Natural killer cell (primary cell): ENCODE measurements around the gene PLEKHA7. TPM values are rescaled to one million over a fixed set of nuclear protein-coding genes. Genes with fewer than 3 reads are reported as not detected.
"Not testable (repeated sequence)": the region's sequence is repeated elsewhere in the genome, so short reads cannot be mapped to it uniquely, and the experiment has no call there.

Experiments
- ATAC-seq, 3 donors: fragments of 150-1000 bp in 2 of 3; fragments of 200-7000 bp in 1 of 3; cut with Tn5 transposase; 1 replicate in 1 of 3; 2 replicates in 2 of 3; pipeline ENCODE4 v1.10.0; 2021; ENCODE audit warnings: mild to moderate bottlenecking in 2 of 3, moderate library complexity in 2 of 3
- DNase-seq, 2 donors: peaks; one replicate each; pipeline versions ENCODE4 v3.0.0 to v3.0.0-alpha.2; 2013 to 2021; ENCODE audit warnings: mixed read lengths in 1 of 2
- H3K27ac ChIP-seq: one replicate; pipeline ENCODE4 v1.5.1; 2013; ENCODE audit warnings: mild to moderate bottlenecking, low read length
- H3K27me3 ChIP-seq: one replicate; pipeline ENCODE4 v1.6.1; 2013; ENCODE audit warnings: low read length; ENCODE audit not compliant: control insufficient read depth, insufficient read depth
- H3K36me3 ChIP-seq: one replicate; pipeline ENCODE4 v1.6.1; 2013; ENCODE audit warnings: low read length; ENCODE audit not compliant: control insufficient read depth, insufficient read depth
- H3K4me1 ChIP-seq: one replicate; pipeline ENCODE4 v1.6.1; 2013; ENCODE audit warnings: low read length; ENCODE audit not compliant: control insufficient read depth, insufficient read depth
- H3K4me3 ChIP-seq: one replicate; pipeline ENCODE4 v1.5.1; 2013; ENCODE audit warnings: low read length
- H3K9me3 ChIP-seq: one replicate; pipeline ENCODE4 v1.6.1; 2013; ENCODE audit warnings: low read length; ENCODE audit not compliant: control insufficient read depth, insufficient read depth
- H3K27ac Mint-ChIP-seq, 2 donors: one replicate each; pipeline ENCODE4 v1.8.0; 2022; ENCODE audit warnings: mild to moderate bottlenecking in 2 of 2, mixed read lengths in 2 of 2, moderate library complexity in 1 of 2
- H3K27me3 Mint-ChIP-seq, 2 donors: one replicate each; pipeline ENCODE4 v1.8.0; 2022; ENCODE audit warnings: low read depth in 2 of 2, mixed read lengths in 2 of 2
- H3K36me3 Mint-ChIP-seq: one replicate; pipeline ENCODE4 v1.8.0; 2022; ENCODE audit warnings: mixed read lengths
- H3K4me1 Mint-ChIP-seq, 2 donors: one replicate each; pipeline ENCODE4 v1.8.0; 2022; ENCODE audit warnings: mixed read lengths in 2 of 2
- H3K4me3 Mint-ChIP-seq: one replicate; pipeline ENCODE4 v1.8.0; 2022; ENCODE audit warnings: mild to moderate bottlenecking, moderate library complexity, mixed read lengths
- H3K9me3 Mint-ChIP-seq, 2 donors: one replicate each; pipeline ENCODE4 v1.8.0; 2022; ENCODE audit warnings: mixed read lengths in 2 of 2
- CTCF ChIP-seq: fragments of 200-600 bp; IDR thresholded peaks from one replicate; pipeline ENCODE4 v1.8.0; 2022; ENCODE audit warnings: antibody characterized with exemption
- WGBS: methylation state at CpG from one replicate; pipeline ENCODE4 v1.1.7; 2013; ENCODE audit warnings: missing lambda C conversion rate; ENCODE audit not compliant: insufficient coverage; 5-methylcytosine and 5-hydroxymethylcytosine counted together
- intact Hi-C: fragments of 100-400 bp; cut with micrococcal nuclease; formaldehyde crosslinking; loops from one replicate; pipeline ENCODE4 v1.14.2; 2022
- total RNA-seq, 4 donors: library from RNA; stranded (reverse); fragments of 120-200 nt in 1 of 4; gene quantifications; one replicate each; pipeline versions ENCODE4 v1.2.3 to v1.2.4, GENCODE V29; 2013 to 2022

The PLEKHA7 gene
- total RNA-seq, 3 donors from 2014 or later (not counting 1 experiment from before 2014, with no cell fraction given) = 1.00 to 2.5 (median 1.3) TPM

- Histone ChIP-seq H3K9me3 (no peaks in the 10 kb centered on the region), H3K4me1 (no peaks in the 10 kb centered on the region), H3K36me3 (no peaks in the 10 kb centered on the region), H3K4me3 (no peak overlapping the region), H3K27ac (no peak overlapping the region), H3K27me3 (no peaks in the 10 kb centered on the region)
- intact Hi-C loops = no loop called here
- H3K36me3 Mint-ChIP-seq = peaks cover 10% of the 10 kb centered on the region
- ATAC-seq = no peak
- no peaks in the 10 kb centered on the region for H3K4me1 Mint-ChIP-seq
- no CpG with 5 or more reads among the region's 1 CpG for WGBS
- no peak for TF ChIP-seq CTCF
- H3K4me3 Mint-ChIP-seq = no peak overlapping the region
- DNase-seq = no peak
- H3K27ac Mint-ChIP-seq = no peak overlapping the region
- peaks cover 0 to 6% of the 10 kb centered on the region in 2 donors for H3K27me3 Mint-ChIP-seq
- peaks cover 2 to 7% of the 10 kb centered on the region in 2 donors for H3K9me3 Mint-ChIP-seq
Observed at GRCh38 chr11:16890442-16890841, 123.8 kb downstream of the PLEKHA7 start.

- H3K9me3 Mint-ChIP-seq = peaks cover 2 to 7% of the 10 kb centered on the region in 2 donors
- Histone ChIP-seq H3K27ac (no peak overlapping the region), H3K27me3 (no peaks in the 10 kb centered on the region), H3K4me3 (no peak overlapping the region), H3K9me3 (no peaks in the 10 kb centered on the region), H3K36me3 (no peaks in the 10 kb centered on the region), H3K4me1 (no peaks in the 10 kb centered on the region)
- no peak overlapping the region for H3K27ac Mint-ChIP-seq
- no peak overlapping the region for H3K4me3 Mint-ChIP-seq
- DNase-seq (no peak), ATAC-seq (no peak)
- no peaks in the 10 kb centered on the region for H3K4me1 Mint-ChIP-seq
- no peak for TF ChIP-seq CTCF
- H3K36me3 Mint-ChIP-seq = peaks cover 10% of the 10 kb centered on the region
- intact Hi-C loops = no loop called here
- WGBS = 100% methylated on average over 1 of the region's 1 CpG
- H3K27me3 Mint-ChIP-seq = peaks cover 0 to 6% of the 10 kb centered on the region in 2 donors
Observed at GRCh38 chr11:16889905-16890304, 124.3 kb downstream of the PLEKHA7 start.

GRCh38 chr11:16889010-16889409 lies 125.2 kb downstream of the PLEKHA7 start:
- H3K36me3 Mint-ChIP-seq, H3K27ac ChIP-seq, H3K4me1 ChIP-seq, DNase-seq, H3K4me3 Mint-ChIP-seq, H3K9me3 ChIP-seq, H3K27me3 ChIP-seq, intact Hi-C loops, H3K36me3 ChIP-seq, H3K4me1 Mint-ChIP-seq, H3K9me3 Mint-ChIP-seq, ATAC-seq, H3K4me3 ChIP-seq, H3K27ac Mint-ChIP-seq, H3K27me3 Mint-ChIP-seq: not testable (repeated sequence)
- WGBS = 96% methylated on average over 2 of the region's 4 CpGs

- H3K27ac Mint-ChIP-seq, ATAC-seq, H3K4me1 ChIP-seq, H3K36me3 Mint-ChIP-seq, DNase-seq, H3K36me3 ChIP-seq, H3K27me3 ChIP-seq, H3K4me3 Mint-ChIP-seq, intact Hi-C loops, H3K9me3 ChIP-seq, H3K27me3 Mint-ChIP-seq, H3K4me1 Mint-ChIP-seq, H3K27ac ChIP-seq, H3K9me3 Mint-ChIP-seq, H3K4me3 ChIP-seq: not testable (repeated sequence)
- WGBS = 88% methylated on average over 23 of the region's 23 CpGs
Observed at GRCh38 chr11:16887887-16888286, 126.3 kb downstream of the PLEKHA7 start.

- H3K27ac ChIP-seq = no peak overlapping the region
- no peaks in the 10 kb centered on the region for H3K36me3 ChIP-seq
- Mint-ChIP-seq H3K27ac (no peak overlapping the region), H3K4me1 (no peaks in the 10 kb centered on the region), H3K9me3 (no peaks in the 10 kb centered on the region), H3K27me3 (peaks cover 6 to 7% of the 10 kb centered on the region in 2 donors), H3K4me3 (no peak overlapping the region), H3K36me3 (no peaks in the 10 kb centered on the region)
- no peak for TF ChIP-seq CTCF
- no peaks in the 10 kb centered on the region for H3K27me3 ChIP-seq
- no peaks in the 10 kb centered on the region for H3K9me3 ChIP-seq
- intact Hi-C loops = no loop called here
- no peak overlapping the region for H3K4me3 ChIP-seq
- 45% methylated on average over 3 of the region's 3 CpGs for WGBS
- no peaks in the 10 kb centered on the region for H3K4me1 ChIP-seq
- DNase-seq = no peak
- no peak for ATAC-seq
Observed at GRCh38 chr11:16883174-16883573, 131.0 kb downstream of the PLEKHA7 start.
